Adrenal gland (tissue), 5 donors: ENCODE data around the gene PEX16.

Experiments
- POLR2A ChIP-seq, 2 donors: fragments of 450-650 bp; IDR thresholded peaks; one replicate each; pipeline ENCODE4 v1.6.1; 2017; ENCODE audit warnings: antibody characterized with exemption in 2 of 2, mild to moderate bottlenecking in 2 of 2, moderate library complexity in 1 of 2
- TF ChIP-seq, protein P1 (sequence below), 6 experiments: fragments of 450-650 bp in 4 of 6; fragments of 200-600 bp in 2 of 6; sonication (generic) in 1 of 6; IDR thresholded peaks; 1 replicate in 5 of 6; 2 replicates in 1 of 6; pipeline versions ENCODE4 v1.5.1 to v1.8.0; 2016 to 2021; ENCODE audit warnings: antibody characterized with exemption in 6 of 6, mild to moderate bottlenecking in 2 of 6, moderate library complexity in 1 of 6
- donor health status: DM: no; HTN: no; CAD: no.

DNA sequence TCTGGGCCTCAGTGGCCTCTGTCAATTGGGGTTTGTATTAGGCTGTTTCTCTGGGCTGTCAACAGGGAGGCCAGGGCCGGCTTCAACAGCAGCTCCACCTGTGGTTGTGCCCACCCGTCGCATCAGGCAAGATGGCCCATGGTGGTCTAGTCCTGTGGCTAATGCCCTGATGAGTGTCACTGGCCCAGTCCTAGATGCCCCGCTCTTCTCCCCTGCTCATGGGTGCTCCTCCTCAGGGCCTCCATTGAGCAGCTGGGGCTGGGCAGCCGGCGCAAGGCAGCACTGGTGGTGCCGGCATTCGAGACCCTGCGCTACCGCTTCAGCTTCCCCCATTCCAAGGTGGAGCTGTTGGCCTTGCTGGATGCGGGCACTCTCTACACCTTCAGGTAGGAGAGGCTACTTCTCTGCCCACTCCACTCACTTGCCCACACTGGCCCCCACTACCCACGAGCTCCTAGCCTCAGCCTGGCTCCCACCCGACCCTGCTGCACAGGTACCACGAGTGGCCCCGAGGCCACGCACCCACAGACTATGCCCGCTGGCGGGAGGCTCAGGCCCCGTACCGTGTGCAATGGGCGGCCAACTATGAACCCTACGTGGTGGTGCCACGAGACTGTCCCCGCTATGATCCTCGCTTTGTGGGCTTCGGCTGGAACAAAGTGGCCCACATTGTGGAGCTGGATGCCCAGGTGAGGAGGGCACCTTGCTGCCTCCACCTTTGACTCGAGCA is 10.2 kb upstream of the PEX16 start:
- no peak for TF ChIP-seq POLR2A (IDR thresholded peaks at IDR 0.05)
- TF ChIP-seq, protein P1, sequence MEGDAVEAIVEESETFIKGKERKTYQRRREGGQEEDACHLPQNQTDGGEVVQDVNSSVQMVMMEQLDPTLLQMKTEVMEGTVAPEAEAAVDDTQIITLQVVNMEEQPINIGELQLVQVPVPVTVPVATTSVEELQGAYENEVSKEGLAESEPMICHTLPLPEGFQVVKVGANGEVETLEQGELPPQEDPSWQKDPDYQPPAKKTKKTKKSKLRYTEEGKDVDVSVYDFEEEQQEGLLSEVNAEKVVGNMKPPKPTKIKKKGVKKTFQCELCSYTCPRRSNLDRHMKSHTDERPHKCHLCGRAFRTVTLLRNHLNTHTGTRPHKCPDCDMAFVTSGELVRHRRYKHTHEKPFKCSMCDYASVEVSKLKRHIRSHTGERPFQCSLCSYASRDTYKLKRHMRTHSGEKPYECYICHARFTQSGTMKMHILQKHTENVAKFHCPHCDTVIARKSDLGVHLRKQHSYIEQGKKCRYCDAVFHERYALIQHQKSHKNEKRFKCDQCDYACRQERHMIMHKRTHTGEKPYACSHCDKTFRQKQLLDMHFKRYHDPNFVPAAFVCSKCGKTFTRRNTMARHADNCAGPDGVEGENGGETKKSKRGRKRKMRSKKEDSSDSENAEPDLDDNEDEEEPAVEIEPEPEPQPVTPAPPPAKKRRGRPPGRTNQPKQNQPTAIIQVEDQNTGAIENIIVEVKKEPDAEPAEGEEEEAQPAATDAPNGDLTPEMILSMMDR (IDR thresholded peaks at IDR 0.05), result no peak
